HepG2 (cell line): ENCODE results near the gene NSMCE1. TPM values are rescaled to one million over a fixed set of nuclear protein-coding genes. Genes with fewer than 3 reads are reported as not detected.

ENCODE experiments used
- CHCHD3 ChIP-seq: sonication (generic); formaldehyde crosslinking; IDR thresholded peaks from 2 replicates; pipeline ENCODE4 v1.8.0; 2022; ENCODE audit warnings: mild to moderate bottlenecking, missing genetic modification reagents, moderate library complexity
- ERF ChIP-seq: IDR thresholded peaks from 2 replicates; pipeline ENCODE4 v1.6.1; 2018; ENCODE audit warnings: missing biosample characterization, missing genetic modification reagents
- ETS1 ChIP-seq: sonication (generic); formaldehyde crosslinking; IDR thresholded peaks from 2 replicates; pipeline ENCODE4 v1.4.0; 2020; ENCODE audit warnings: missing genetic modification reagents
- FIP1L1 ChIP-seq: fragments of 200-400 bp; formaldehyde crosslinking; IDR thresholded peaks from 2 replicates; pipeline ENCODE4 v1.6.1; 2018; ENCODE audit warnings: low read depth, mild to moderate bottlenecking, low read length, moderate library complexity, borderline replicate concordance; ENCODE audit not compliant: insufficient read depth
- FOXO4 ChIP-seq: sonication (generic); formaldehyde crosslinking; conservative IDR thresholded peaks from 2 replicates; pipeline ENCODE4 v1.8.1; 2023; ENCODE audit warnings: missing genetic modification reagents
- MAZ ChIP-seq, 2 experiments: sonication (generic) in 1 of 2; formaldehyde crosslinking in 1 of 2; IDR thresholded peaks; 2 replicates each; pipeline versions ENCODE4 v1.5.0 to v1.6.1; 2012 to 2020; ENCODE audit warnings: low read depth in 2 of 2, mild to moderate bottlenecking in 2 of 2, borderline replicate concordance in 1 of 2, improper control_type of control experiment in 1 of 2, low read length in 1 of 2, missing genetic modification reagents in 1 of 2, moderate library complexity in 1 of 2
- MBD4 ChIP-seq: IDR thresholded peaks from 2 replicates; pipeline ENCODE4 v1.6.1; 2012; ENCODE audit warnings: low read length, inconsistent platforms, borderline replicate concordance
- SUZ12 ChIP-seq: fragments of 150-350 bp; IDR thresholded peaks from 2 replicates; pipeline ENCODE4 v1.6.1; 2014; ENCODE audit warnings: low read depth, low read length
- ZBTB43 ChIP-seq: sonication (generic); formaldehyde crosslinking; conservative IDR thresholded peaks from 2 replicates; pipeline ENCODE4 v1.4.0; 2020; ENCODE audit warnings: missing genetic modification reagents
- ZBTB8A ChIP-seq: sonication (generic); formaldehyde crosslinking; IDR thresholded peaks from 2 replicates; pipeline ENCODE4 v1.4.0; 2020; ENCODE audit warnings: mild to moderate bottlenecking, low read depth, missing genetic modification reagents, borderline replicate concordance
- ZHX1 ChIP-seq: sonication (generic); formaldehyde crosslinking; IDR thresholded peaks from 2 replicates; pipeline ENCODE4 v1.8.1; 2022; ENCODE audit warnings: low read depth, mild to moderate bottlenecking, missing genetic modification reagents
- ZKSCAN5 ChIP-seq: sonication (generic); formaldehyde crosslinking; IDR thresholded peaks from 2 replicates; pipeline ENCODE4 v1.5.1; 2020; ENCODE audit warnings: mild to moderate bottlenecking, missing genetic modification reagents
- ZMAT5 ChIP-seq: sonication (generic); formaldehyde crosslinking; IDR thresholded peaks from 2 replicates; pipeline ENCODE4 v1.5.0; 2020; ENCODE audit warnings: mild to moderate bottlenecking, low read depth, missing genetic modification reagents, borderline replicate concordance
- ZNF224 ChIP-seq: sonication (generic); formaldehyde crosslinking; IDR thresholded peaks from 2 replicates; pipeline ENCODE4 v1.5.0; 2020; ENCODE audit warnings: mild to moderate bottlenecking, missing genetic modification reagents
- ZNF3 ChIP-seq: IDR thresholded peaks from 2 replicates; pipeline ENCODE4 v1.7.0; 2017; ENCODE audit warnings: inconsistent platforms
- ZNF350 ChIP-seq: sonication (generic); formaldehyde crosslinking; IDR thresholded peaks from 2 replicates; pipeline ENCODE4 v1.4.0; 2020; ENCODE audit warnings: mild to moderate bottlenecking, low read depth, missing genetic modification reagents, borderline replicate concordance
- ZNF530 ChIP-seq: sonication (generic); formaldehyde crosslinking; IDR thresholded peaks from 2 replicates; pipeline ENCODE4 v1.5.0; 2020; ENCODE audit warnings: low read depth, mild to moderate bottlenecking, missing genetic modification reagents
- ZNF616 ChIP-seq: sonication (generic); formaldehyde crosslinking; IDR thresholded peaks from 2 replicates; pipeline ENCODE4 v1.5.0; 2020; ENCODE audit warnings: low read depth, mild to moderate bottlenecking, missing genetic modification reagents
- ZNF709 ChIP-seq: sonication (generic); formaldehyde crosslinking; IDR thresholded peaks from 2 replicates; pipeline ENCODE4 v1.5.0; 2020; ENCODE audit warnings: mild to moderate bottlenecking, missing genetic modification reagents
- ZNF781 ChIP-seq: sonication (generic); formaldehyde crosslinking; IDR thresholded peaks from 2 replicates; pipeline ENCODE4 v1.5.1; 2020; ENCODE audit warnings: borderline replicate concordance, mild to moderate bottlenecking, missing genetic modification reagents; ENCODE audit errors: not compliant biosample characterization
- ZSCAN12 ChIP-seq: sonication (generic); formaldehyde crosslinking; IDR thresholded peaks from 2 replicates; pipeline ENCODE4 v1.9.0; 2021; ENCODE audit warnings: mild to moderate bottlenecking, missing genetic modification reagents
- polyA plus RNA-seq, 8 experiments: library from polyadenylated mRNA; depleted of rRNA in 3 of 8; stranded (reverse) in 7 of 8; unstranded in 1 of 8; fragments of >200 nt; fragmentation: Illumina TruSeq in 4 of 8; extraction: Trizol in 4 of 8; gene quantifications; 2 replicates each; pipeline versions ENCODE4 v1.2.1 to v1.2.3, GENCODE V29; 2011 to 2016; ENCODE audit warnings: low read depth in 4 of 8, missing spikeins in 1 of 8, mixed read lengths in 1 of 8; ENCODE audit not compliant: insufficient read depth in 1 of 8
- total RNA-seq, 5 experiments: library from RNA; depleted of rRNA; stranded (reverse); fragments of >200 nt; fragmentation: Illumina TruSeq; extraction: Trizol; gene quantifications; 2 replicates each; pipeline ENCODE4 v1.2.3, GENCODE V29; 2016; ENCODE audit warnings: low read depth in 1 of 5

Gene NSMCE1
- total and polyA plus RNA-seq, 2 of the 13 experiments (the other 11 are each of a cell fraction or from before 2014, with no cell fraction given), result 42.7 to 52.9 TPM

GRCh38 chr16:27313422-27314160 lies 45.0 kb upstream of the NSMCE1 start, which contains the start of gene IL4R (continued):
- TF ChIP-seq ZNF709 (CRISPR knock-in tag) (no peak), ERF (CRISPR knock-in tag) (peak; percentile 64), CHCHD3 (no peak), ZBTB8A (CRISPR knock-in tag) (no peak), MAZ (IDR thresholded peaks at IDR 0.05; ENCODE audit: borderline replicate concordance, low read depth, low read length) (peak; percentile 33; the same call in 1 of the 2 replicates), MAZ (CRISPR knock-in tag; IDR thresholded peaks at IDR 0.05; ENCODE audit: low read depth) (peak; percentile 57; the same call in 1 of the 2 replicates), ZNF616 (CRISPR knock-in tag) (no peak; the same call in 1 of the 2 replicates), ZKSCAN5 (CRISPR knock-in tag) (no peak; the same call in 1 of the 2 replicates), ZMAT5 (no peak), FIP1L1 (no peak), ZNF3 (CRISPR knock-in tag) (0 out of 2 replicates have a peak, but pooled peaks have one; percentile 49), ZNF530 (CRISPR knock-in tag) (no peak), ZHX1 (CRISPR knock-in tag) (no peak), ETS1 (CRISPR knock-in tag) (no peak), ZNF781 (no peak), SUZ12 (no peak), FOXO4 (CRISPR knock-in tag) (no peak), MBD4 (no peak), ZSCAN12 (CRISPR knock-in tag) (no peak), ZNF350 (peak; percentile 59; the same call in 1 of the 2 replicates), ZBTB43 (CRISPR knock-in tag) (no peak; the same call in 1 of the 2 replicates), ZNF224 (CRISPR knock-in tag) (no peak)
